ENCODE measurements around the gene PPP1R7.

Gene PPP1R7

GRCh38 chr2:241110607-241111439, 39.4 kb upstream of the PPP1R7 start:
- no peak overlapping the region for H3K4me3 ChIP-seq (ENCODE audit: extremely low read depth, insufficient read depth, low read length, poor library complexity, severe bottlenecking)
- H3K36me3 ChIP-seq (ENCODE audit: control insufficient read depth, insufficient read depth, low read length) = peaks cover 15% of the 10 kb centered on the region
- WGBS, 2 experiments (ENCODE audit: insufficient coverage in 2 of 2) = 92 to 93% methylated on average over 15 to 16 of the region's 19 CpGs
- H3K9me3 ChIP-seq (ENCODE audit: control insufficient read depth, low read length) = no peaks in the 10 kb centered on the region
- H3K27ac ChIP-seq (ENCODE audit: low read depth, low read length, severe bottlenecking) = no peak overlapping the region
- H3K4me1 ChIP-seq (ENCODE audit: control insufficient read depth, insufficient read depth, low read length, poor library complexity, severe bottlenecking) = no peaks in the 10 kb centered on the region

GRCh38 chr2:241111440-241111805, 38.8 kb upstream of the PPP1R7 start:
- H3K36me3 ChIP-seq (ENCODE audit: control insufficient read depth, insufficient read depth, low read length) = peaks cover 15% of the 10 kb centered on the region
- 83 to 90% methylated on average over 8 to 9 of the region's 9 CpGs for WGBS, 2 experiments (ENCODE audit: insufficient coverage in 2 of 2)
- no peaks in the 10 kb centered on the region for H3K4me1 ChIP-seq (ENCODE audit: control insufficient read depth, insufficient read depth, low read length, poor library complexity, severe bottlenecking)
- no peak overlapping the region for H3K27ac ChIP-seq (ENCODE audit: low read depth, low read length, severe bottlenecking)
- no peak overlapping the region for H3K4me3 ChIP-seq (ENCODE audit: extremely low read depth, insufficient read depth, low read length, poor library complexity, severe bottlenecking)
- no peaks in the 10 kb centered on the region for H3K9me3 ChIP-seq (ENCODE audit: control insufficient read depth, low read length)

DNA sequence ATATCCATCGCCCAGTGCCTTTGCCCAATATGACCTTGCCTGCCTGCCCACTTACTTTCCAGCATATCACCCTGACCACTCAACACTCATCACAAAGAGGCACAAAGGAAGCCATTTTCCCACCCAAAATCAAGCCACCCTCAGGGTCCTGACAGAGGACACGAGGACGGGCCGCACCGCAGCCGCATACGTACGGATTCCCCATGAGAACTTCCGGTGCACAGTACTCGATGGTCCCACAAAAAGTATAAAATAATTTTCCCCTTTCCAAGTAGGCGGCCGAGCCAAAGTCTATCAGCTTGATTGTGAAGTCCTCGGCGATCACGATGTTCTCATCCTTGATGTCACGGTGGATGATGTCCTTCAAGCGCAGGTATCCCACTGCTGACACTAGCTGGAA, 38.2 kb upstream of the PPP1R7 start:
- no peak overlapping the region for H3K27ac ChIP-seq (ENCODE audit: low read depth, low read length, severe bottlenecking)
- H3K9me3 ChIP-seq (ENCODE audit: control insufficient read depth, low read length) = no peaks in the 10 kb centered on the region
- H3K36me3 ChIP-seq (ENCODE audit: control insufficient read depth, insufficient read depth, low read length) = peaks cover 15% of the 10 kb centered on the region
- H3K4me3 ChIP-seq (ENCODE audit: extremely low read depth, insufficient read depth, low read length, poor library complexity, severe bottlenecking) = no peak overlapping the region
- 90 to 99% methylated on average over 10 to 11 of the region's 17 CpGs for WGBS, 2 experiments (ENCODE audit: insufficient coverage in 2 of 2)
- no peaks in the 10 kb centered on the region for H3K4me1 ChIP-seq (ENCODE audit: control insufficient read depth, insufficient read depth, low read length, poor library complexity, severe bottlenecking)

DNA sequence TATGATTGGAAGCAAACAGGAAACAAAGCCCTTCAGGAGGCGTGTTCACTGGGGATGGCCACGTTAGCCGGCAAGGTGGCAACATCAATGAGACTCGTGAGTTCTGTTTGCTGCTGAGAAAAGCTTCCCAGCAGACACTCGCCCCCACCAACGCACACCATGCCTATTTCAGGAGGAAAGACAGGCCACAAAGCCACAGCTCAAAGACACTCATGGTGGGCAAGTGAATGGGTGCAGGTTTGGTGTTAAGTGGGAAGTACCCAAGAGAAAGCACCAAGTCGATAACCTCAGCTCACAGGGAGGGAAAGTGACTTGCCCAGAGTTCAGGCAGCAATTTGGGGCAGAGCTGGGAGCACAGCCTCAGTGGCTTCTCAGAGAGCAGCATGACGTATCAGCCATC, 37.7 kb upstream of the PPP1R7 start:
- Histone ChIP-seq H3K36me3 (ENCODE audit: control insufficient read depth, insufficient read depth, low read length) (peaks cover 15% of the 10 kb centered on the region), H3K4me3 (ENCODE audit: extremely low read depth, insufficient read depth, low read length, poor library complexity, severe bottlenecking) (no peak overlapping the region), H3K27ac (ENCODE audit: low read depth, low read length, severe bottlenecking) (no peak overlapping the region), H3K4me1 (ENCODE audit: control insufficient read depth, insufficient read depth, low read length, poor library complexity, severe bottlenecking) (no peaks in the 10 kb centered on the region), H3K9me3 (ENCODE audit: control insufficient read depth, low read length) (no peaks in the 10 kb centered on the region)
- WGBS, 2 experiments (ENCODE audit: insufficient coverage in 2 of 2) = 90 to 97% methylated on average over 7 of the region's 8 CpGs

DNA sequence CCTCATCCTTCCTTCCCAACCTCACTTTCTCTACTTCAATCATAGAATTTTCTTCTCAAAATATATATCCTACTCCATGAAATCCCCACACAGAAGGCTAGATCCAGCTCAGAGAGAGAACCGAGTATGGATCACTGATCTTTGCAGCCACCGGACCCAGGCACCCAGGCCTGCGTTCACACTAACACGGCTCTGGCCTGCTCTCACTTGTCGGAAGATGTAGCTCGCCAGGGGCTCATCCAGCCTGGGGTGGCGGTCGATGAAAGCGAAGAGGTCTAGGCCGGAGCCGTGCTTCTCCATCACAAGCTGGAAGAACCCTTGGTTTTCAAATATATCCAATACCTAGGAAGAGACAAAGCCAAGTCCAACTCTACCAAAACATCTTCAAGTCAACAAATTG, 35.4 kb upstream of the PPP1R7 start:
- Histone ChIP-seq H3K36me3 (ENCODE audit: control insufficient read depth, insufficient read depth, low read length) (peaks cover 9% of the 10 kb centered on the region), H3K4me1 (ENCODE audit: control insufficient read depth, insufficient read depth, low read length, poor library complexity, severe bottlenecking) (no peaks in the 10 kb centered on the region), H3K9me3 (ENCODE audit: control insufficient read depth, low read length) (no peaks in the 10 kb centered on the region), H3K27ac (ENCODE audit: low read depth, low read length, severe bottlenecking) (no peak overlapping the region), H3K4me3 (ENCODE audit: extremely low read depth, insufficient read depth, low read length, poor library complexity, severe bottlenecking) (no peak overlapping the region)
- WGBS, 2 experiments (ENCODE audit: insufficient coverage in 2 of 2) = 84 to 95% methylated on average over 10 of the region's 11 CpGs

DNA sequence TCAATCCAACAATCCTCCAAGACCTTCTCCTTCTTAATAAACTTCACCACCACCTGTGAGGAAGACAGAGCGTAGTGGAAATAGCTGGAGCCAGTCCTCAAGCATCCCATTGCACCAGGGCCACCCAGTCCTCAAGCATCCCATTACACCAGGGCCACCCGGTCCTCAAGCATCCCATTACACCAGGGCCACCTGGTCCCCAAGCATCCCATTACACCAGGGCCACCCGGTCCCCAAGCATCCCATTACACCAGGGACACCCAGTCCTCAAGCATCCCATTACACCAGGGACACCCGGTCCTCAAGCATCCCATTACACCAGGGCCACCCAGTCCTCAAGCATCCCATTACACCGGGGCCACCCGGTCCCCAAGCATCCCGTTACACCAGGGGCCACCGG, 34.9 kb upstream of the PPP1R7 start:
- Histone ChIP-seq H3K36me3 (ENCODE audit: control insufficient read depth, insufficient read depth, low read length) (peaks cover 7% of the 10 kb centered on the region), H3K4me1 (ENCODE audit: control insufficient read depth, insufficient read depth, low read length, poor library complexity, severe bottlenecking) (no peaks in the 10 kb centered on the region), H3K4me3 (ENCODE audit: extremely low read depth, insufficient read depth, low read length, poor library complexity, severe bottlenecking) (no peak overlapping the region), H3K27ac (ENCODE audit: low read depth, low read length, severe bottlenecking) (no peak overlapping the region), H3K9me3 (ENCODE audit: control insufficient read depth, low read length) (no peaks in the 10 kb centered on the region)
- WGBS, 2 experiments (ENCODE audit: insufficient coverage in 2 of 2) = 96% methylated on average over 4 to 7 of the region's 8 CpGs

- H3K27ac ChIP-seq (ENCODE audit: low read depth, low read length, severe bottlenecking) = no peak overlapping the region
- H3K4me3 ChIP-seq (ENCODE audit: extremely low read depth, insufficient read depth, low read length, poor library complexity, severe bottlenecking) = no peak overlapping the region
- peaks cover 15% of the 10 kb centered on the region for H3K36me3 ChIP-seq (ENCODE audit: control insufficient read depth, insufficient read depth, low read length)
- 90 to 95% methylated on average over 23 to 29 of the region's 32 CpGs for WGBS, 2 experiments (ENCODE audit: insufficient coverage in 2 of 2)
- no peaks in the 10 kb centered on the region for H3K9me3 ChIP-seq (ENCODE audit: control insufficient read depth, low read length)
- H3K4me1 ChIP-seq (ENCODE audit: control insufficient read depth, insufficient read depth, low read length, poor library complexity, severe bottlenecking) = no peaks in the 10 kb centered on the region
Measured at GRCh38 chr2:241116606-241117560, 33.4 kb upstream of the PPP1R7 start.

DNA sequence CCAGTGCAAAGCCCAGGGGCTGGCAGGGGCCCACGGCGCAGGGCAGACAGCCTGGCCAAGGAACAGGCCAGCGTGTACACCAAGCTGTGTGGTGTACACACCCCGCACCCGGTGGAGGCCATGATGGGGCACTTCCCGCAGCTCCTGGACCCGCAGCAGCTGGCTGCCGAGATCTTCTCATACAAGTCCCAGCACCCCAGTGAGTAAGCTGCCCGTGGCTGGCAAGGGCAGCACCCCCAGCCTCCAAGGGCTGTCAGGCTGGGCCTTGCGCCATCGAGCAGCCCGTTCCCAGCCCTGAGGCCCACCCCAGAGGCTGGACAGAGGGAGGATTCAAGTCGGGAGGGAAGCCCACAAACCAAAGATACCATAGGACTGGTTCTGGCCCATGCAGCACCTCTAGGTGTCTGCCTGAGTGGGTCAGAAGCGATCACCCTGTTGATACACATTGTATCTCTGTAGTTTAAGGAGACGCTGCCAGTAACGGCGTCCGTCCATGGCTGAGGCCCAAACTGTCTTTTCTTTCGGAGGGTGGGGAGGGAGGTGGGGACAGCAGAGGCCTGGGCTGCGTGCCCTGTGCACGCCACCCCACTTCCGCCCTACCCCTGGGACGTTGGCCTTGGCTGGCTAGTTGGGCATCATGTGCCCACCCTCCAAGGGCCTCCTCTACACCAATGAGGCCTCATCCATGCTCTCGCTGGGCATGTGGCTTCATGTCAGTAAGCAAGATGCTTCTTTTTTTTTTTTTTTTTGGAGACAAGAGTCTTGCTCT, 31.3 kb upstream of the PPP1R7 start:
- H3K36me3 ChIP-seq (ENCODE audit: control insufficient read depth, insufficient read depth, low read length) = peaks cover 21% of the 10 kb centered on the region
- no peak overlapping the region for H3K27ac ChIP-seq (ENCODE audit: low read depth, low read length, severe bottlenecking)
- H3K9me3 ChIP-seq (ENCODE audit: control insufficient read depth, low read length) = no peaks in the 10 kb centered on the region
- H3K4me3 ChIP-seq (ENCODE audit: extremely low read depth, insufficient read depth, low read length, poor library complexity, severe bottlenecking) = no peak overlapping the region
- 88 to 93% methylated on average over 16 to 21 of the region's 24 CpGs for WGBS, 2 experiments (ENCODE audit: insufficient coverage in 2 of 2)
- H3K4me1 ChIP-seq (ENCODE audit: control insufficient read depth, insufficient read depth, low read length, poor library complexity, severe bottlenecking) = no peaks in the 10 kb centered on the region

GRCh38 chr2:241120440-241120839, 29.8 kb upstream of the PPP1R7 start:
- Histone ChIP-seq H3K36me3 (ENCODE audit: control insufficient read depth, insufficient read depth, low read length) (peaks cover 17% of the 10 kb centered on the region), H3K4me3 (ENCODE audit: extremely low read depth, insufficient read depth, low read length, poor library complexity, severe bottlenecking) (no peak overlapping the region), H3K27ac (ENCODE audit: low read depth, low read length, severe bottlenecking) (no peak overlapping the region), H3K9me3 (ENCODE audit: control insufficient read depth, low read length) (no peaks in the 10 kb centered on the region), H3K4me1 (ENCODE audit: control insufficient read depth, insufficient read depth, low read length, poor library complexity, severe bottlenecking) (no peaks in the 10 kb centered on the region)
- 89 to 100% methylated on average over 1 of the region's 2 CpGs for WGBS, 2 experiments (ENCODE audit: insufficient coverage in 2 of 2)

- H3K4me1 ChIP-seq (ENCODE audit: control insufficient read depth, insufficient read depth, low read length, poor library complexity, severe bottlenecking) = no peaks in the 10 kb centered on the region
- no peak overlapping the region for H3K27ac ChIP-seq (ENCODE audit: low read depth, low read length, severe bottlenecking)
- H3K4me3 ChIP-seq (ENCODE audit: extremely low read depth, insufficient read depth, low read length, poor library complexity, severe bottlenecking) = no peak overlapping the region
- H3K9me3 ChIP-seq (ENCODE audit: control insufficient read depth, low read length) = no peaks in the 10 kb centered on the region
- H3K36me3 ChIP-seq (ENCODE audit: control insufficient read depth, insufficient read depth, low read length) = peaks cover 17% of the 10 kb centered on the region
- WGBS, 2 experiments (ENCODE audit: insufficient coverage in 2 of 2) = 80% methylated on average over 1 of the region's 5 CpGs; no CpG with 5 or more reads in 1 of the 2 experiments
Measured at GRCh38 chr2:241121008-241121407, 29.3 kb upstream of the PPP1R7 start.

Measured in mesodermal cell (in vitro differentiated cells).